Measurements from ENCODE around the gene PRAMEF2. TPM values are rescaled to one million over a fixed set of nuclear protein-coding genes. Genes with fewer than 3 reads are reported as not detected.
"Not testable (repeated sequence)": the region's sequence is repeated elsewhere in the genome, so short reads cannot be mapped to it uniquely, and the experiment has no call there.

The PRAMEF2 gene
- not detected in 2 replicates for total RNA-seq

- H3K4me3 Mint-ChIP-seq; DNase-seq (ENCODE audit: low spot score); H3K9me3 Mint-ChIP-seq; intact Hi-C loops (cut with micrococcal nuclease); H3K36me3 Mint-ChIP-seq (ENCODE audit: low read depth); H3K27ac Mint-ChIP-seq; H3K27me3 Mint-ChIP-seq (ENCODE audit: insufficient read depth); H3K4me1 Mint-ChIP-seq (ENCODE audit: low read depth): not testable (repeated sequence)
Measured at GRCh38 chr1:12856786-12857185, at the start of gene PRAMEF2. Gene PRAMEF2, plus strand, starts transcription at chr1:12857086. Its CDS starts 1,924 bp downstream, at chr1:12859010.

- no peak for DNase-seq (ENCODE audit: low spot score)
- Mint-ChIP-seq H3K4me1 (ENCODE audit: low read depth) (no peaks in the 10 kb centered on the region), H3K27ac (no peak overlapping the region), H3K27me3 (ENCODE audit: insufficient read depth) (peaks cover 1% of the 10 kb centered on the region), H3K9me3 (peaks cover 3% of the 10 kb centered on the region), H3K4me3 (no peak overlapping the region), H3K36me3 (ENCODE audit: low read depth) (no peaks in the 10 kb centered on the region)
- intact Hi-C loops (cut with micrococcal nuclease), result no loop called here
Measured at GRCh38 chr1:12809933-12810332, 47.0 kb upstream of the PRAMEF2 start.

- DNase-seq (ENCODE audit: low spot score), result no peak
- intact Hi-C loops (cut with micrococcal nuclease), result no loop called here
- Mint-ChIP-seq H3K4me3 (no peak overlapping the region), H3K27ac (no peak overlapping the region), H3K4me1 (ENCODE audit: low read depth) (no peaks in the 10 kb centered on the region), H3K36me3 (ENCODE audit: low read depth) (no peaks in the 10 kb centered on the region), H3K9me3 (no peaks in the 10 kb centered on the region), H3K27me3 (ENCODE audit: insufficient read depth) (peaks cover 4% of the 10 kb centered on the region)
Measured at GRCh38 chr1:12810691-12811408, 46.0 kb upstream of the PRAMEF2 start.

- no peaks in the 10 kb centered on the region for H3K4me1 Mint-ChIP-seq (ENCODE audit: low read depth)
- intact Hi-C loops (cut with micrococcal nuclease), result no loop called here
- no peak overlapping the region for H3K4me3 Mint-ChIP-seq
- no peak overlapping the region for H3K27ac Mint-ChIP-seq
- H3K9me3 Mint-ChIP-seq, result no peaks in the 10 kb centered on the region
- peaks cover 4% of the 10 kb centered on the region for H3K27me3 Mint-ChIP-seq (ENCODE audit: insufficient read depth)
- H3K36me3 Mint-ChIP-seq (ENCODE audit: low read depth), result no peaks in the 10 kb centered on the region
- DNase-seq (ENCODE audit: low spot score), result no peak
Measured at GRCh38 chr1:12811409-12811784, 45.5 kb upstream of the PRAMEF2 start.

- H3K27me3 Mint-ChIP-seq (ENCODE audit: insufficient read depth); H3K4me1 Mint-ChIP-seq (ENCODE audit: low read depth); H3K4me3 Mint-ChIP-seq; H3K27ac Mint-ChIP-seq; H3K9me3 Mint-ChIP-seq; DNase-seq (ENCODE audit: low spot score); H3K36me3 Mint-ChIP-seq (ENCODE audit: low read depth); intact Hi-C loops (cut with micrococcal nuclease): not testable (repeated sequence)
Measured at GRCh38 chr1:12819061-12819460, 37.8 kb upstream of the PRAMEF2 start.

GRCh38 chr1:12831310-12831709, 25.6 kb upstream of the PRAMEF2 start, which contains the start of gene PRAMEF11:
Gene PRAMEF11, minus strand, starts transcription at chr1:12831410. Its CDS starts 2,621 bp downstream, at chr1:12828789.
- intact Hi-C loops (cut with micrococcal nuclease); H3K4me1 Mint-ChIP-seq (ENCODE audit: low read depth); H3K9me3 Mint-ChIP-seq; H3K27me3 Mint-ChIP-seq (ENCODE audit: insufficient read depth); DNase-seq (ENCODE audit: low spot score); H3K4me3 Mint-ChIP-seq; H3K27ac Mint-ChIP-seq; H3K36me3 Mint-ChIP-seq (ENCODE audit: low read depth): not testable (repeated sequence)

- H3K4me1 Mint-ChIP-seq (ENCODE audit: low read depth); intact Hi-C loops (cut with micrococcal nuclease); H3K27ac Mint-ChIP-seq; H3K9me3 Mint-ChIP-seq; H3K27me3 Mint-ChIP-seq (ENCODE audit: insufficient read depth); H3K36me3 Mint-ChIP-seq (ENCODE audit: low read depth); DNase-seq (ENCODE audit: low spot score); H3K4me3 Mint-ChIP-seq: not testable (repeated sequence)
Measured at GRCh38 chr1:12833251-12833650, 23.6 kb upstream of the PRAMEF2 start.

- H3K9me3 Mint-ChIP-seq; H3K27me3 Mint-ChIP-seq (ENCODE audit: insufficient read depth); H3K4me1 Mint-ChIP-seq (ENCODE audit: low read depth); intact Hi-C loops (cut with micrococcal nuclease); DNase-seq (ENCODE audit: low spot score); H3K27ac Mint-ChIP-seq; H3K36me3 Mint-ChIP-seq (ENCODE audit: low read depth); H3K4me3 Mint-ChIP-seq: not testable (repeated sequence)
Measured at GRCh38 chr1:12848620-12849019, 8.3 kb upstream of the PRAMEF2 start, which contains the start of gene HNRNPCL1. Gene HNRNPCL1, minus strand, starts transcription at chr1:12848720. Its CDS starts 431 bp downstream, at chr1:12848289.

- H3K27me3 Mint-ChIP-seq (ENCODE audit: insufficient read depth), result no peaks in the 10 kb centered on the region
- peaks cover 10% of the 10 kb centered on the region for H3K9me3 Mint-ChIP-seq
- H3K36me3 Mint-ChIP-seq (ENCODE audit: low read depth), result no peaks in the 10 kb centered on the region
- H3K4me3 Mint-ChIP-seq, result no peak overlapping the region
- DNase-seq (ENCODE audit: low spot score), result no peak
- H3K4me1 Mint-ChIP-seq (ENCODE audit: low read depth), result no peaks in the 10 kb centered on the region
- H3K27ac Mint-ChIP-seq, result no peak overlapping the region
- intact Hi-C loops (cut with micrococcal nuclease), result no loop called here
Measured at GRCh38 chr1:12851779-12852178, 5.1 kb upstream of the PRAMEF2 start.

GRCh38 chr1:12863131-12863880, 6.4 kb downstream of the PRAMEF2 start:
- H3K9me3 Mint-ChIP-seq; H3K27me3 Mint-ChIP-seq (ENCODE audit: insufficient read depth); H3K4me3 Mint-ChIP-seq; H3K4me1 Mint-ChIP-seq (ENCODE audit: low read depth); H3K27ac Mint-ChIP-seq; DNase-seq (ENCODE audit: low spot score); intact Hi-C loops (cut with micrococcal nuclease); H3K36me3 Mint-ChIP-seq (ENCODE audit: low read depth): not testable (repeated sequence)

- H3K27me3 Mint-ChIP-seq (ENCODE audit: insufficient read depth); H3K4me1 Mint-ChIP-seq (ENCODE audit: low read depth); H3K9me3 Mint-ChIP-seq; H3K36me3 Mint-ChIP-seq (ENCODE audit: low read depth); intact Hi-C loops (cut with micrococcal nuclease); H3K4me3 Mint-ChIP-seq; H3K27ac Mint-ChIP-seq; DNase-seq (ENCODE audit: low spot score): not testable (repeated sequence)
Measured at GRCh38 chr1:12878453-12878852, 21.6 kb downstream of the PRAMEF2 start.

- H3K27ac Mint-ChIP-seq; H3K9me3 Mint-ChIP-seq; DNase-seq (ENCODE audit: low spot score); H3K36me3 Mint-ChIP-seq (ENCODE audit: low read depth); H3K4me1 Mint-ChIP-seq (ENCODE audit: low read depth); H3K4me3 Mint-ChIP-seq; intact Hi-C loops (cut with micrococcal nuclease); H3K27me3 Mint-ChIP-seq (ENCODE audit: insufficient read depth): not testable (repeated sequence)
Measured at GRCh38 chr1:12886101-12886500, 29.2 kb downstream of the PRAMEF2 start, which contains the start of gene PRAMEF4. Gene PRAMEF4, minus strand, starts transcription at chr1:12886201. Its CDS starts 2,807 bp downstream, at chr1:12883394.

GRCh38 chr1:12898170-12898569, 41.3 kb downstream of the PRAMEF2 start, which contains the start of gene PRAMEF10:
Gene PRAMEF10, minus strand, starts transcription at chr1:12898270. Its CDS starts 2,423 bp downstream, at chr1:12895847.
- H3K4me1 Mint-ChIP-seq (ENCODE audit: low read depth); H3K4me3 Mint-ChIP-seq; intact Hi-C loops (cut with micrococcal nuclease); DNase-seq (ENCODE audit: low spot score); H3K27me3 Mint-ChIP-seq (ENCODE audit: insufficient read depth); H3K9me3 Mint-ChIP-seq; H3K27ac Mint-ChIP-seq; H3K36me3 Mint-ChIP-seq (ENCODE audit: low read depth): not testable (repeated sequence)

Measured in activated T-helper 1 cell treated with anti-CD3 and anti-CD28 coated beads, Interleukin-12 subunit alpha, Interleukin-12 subunit beta, Interleukin-2, Interleukin-4 antibody, amounts not matched to agents 30 ng/mL and 10 ng/mL and 1 ng/mL, durations not matched to agents 14 hours and 24 hours and 36 hours (primary cell).